Right lobe of liver (tissue), 6 donors: Measurements from ENCODE around the gene VGF. TPM values are rescaled to one million over a fixed set of nuclear protein-coding genes. Genes with fewer than 3 reads are reported as not detected.

Experiments
- ATAC-seq, 4 donors: fragments of 200-7000 bp; cut with Tn5 transposase; one replicate each; pipeline ENCODE4 v1.9.1; 2020; ENCODE audit warnings: mild to moderate bottlenecking in 4 of 4, moderate library complexity in 4 of 4
- DNase-seq, 3 donors: peaks; one replicate each; pipeline ENCODE4 v3.0.0-alpha.2; 2020
- H3K27ac ChIP-seq, 3 donors: fragments of 200-600 bp; one replicate each; pipeline ENCODE4 v1.8.0; 2022
- H3K27me3 ChIP-seq, 2 donors: fragments of 200-600 bp; one replicate each; pipeline ENCODE4 v1.8.0; 2022
- H3K36me3 ChIP-seq, 4 donors: fragments of 200-600 bp; sonication (generic) in 1 of 4; one replicate each; pipeline versions ENCODE4 v1.5.1 to v1.8.0; 2017 to 2022; ENCODE audit warnings: control low read depth in 1 of 4
- H3K4me1 ChIP-seq, 4 donors: fragments of 200-600 bp; sonication (generic) in 1 of 4; one replicate each; pipeline versions ENCODE4 v1.5.1 to v1.8.0; 2017 to 2022; ENCODE audit warnings: control low read depth in 1 of 4
- H3K4me3 ChIP-seq, 3 donors: fragments of 200-600 bp; one replicate each; pipeline ENCODE4 v1.8.0; 2022
- H3K9me3 ChIP-seq, 4 donors: fragments of 200-600 bp; sonication (generic) in 1 of 4; one replicate each; pipeline versions ENCODE4 v1.5.1 to v1.8.0; 2017 to 2022; ENCODE audit warnings: control low read depth in 1 of 4
- POLR2A ChIP-seq: fragments of 450-650 bp; IDR thresholded peaks from one replicate; pipeline ENCODE4 v1.6.1; 2017; ENCODE audit warnings: antibody characterized with exemption, mild to moderate bottlenecking
- whole genome bisulfite sequencing: methylation state at CpG from one replicate; pipeline ENCODE4 v1.1.6; 2018; ENCODE audit warnings: low coverage, low lambda C conversion rate; ENCODE audit not compliant: insufficient coverage; ENCODE audit errors: missing lambda C conversion rate; 5-methylcytosine and 5-hydroxymethylcytosine counted together
- intact Hi-C, 2 donors: fragments of 100-400 bp; cut with DNase I; formaldehyde crosslinking; loops; one replicate each; pipeline versions ENCODE4 v1.11.2 to v1.14.1; 2022
- total RNA-seq, 6 experiments: library from RNA; depleted of rRNA in 2 of 6; stranded (reverse); fragments of >200 nt in 2 of 6; fragmentation: NEBNext Ultra II Directional in 3 of 6; extraction: Animal tissue kit (Norgen Biotek cat#: 25700) in 3 of 6; gene quantifications; one replicate each; pipeline versions ENCODE4 v1.1.0 to v1.2.4, GENCODE V29; 2016 to 2023
- TF ChIP-seq, protein P1 (sequence below), 4 donors: fragments of 200-600 bp in 3 of 4; fragments of 450-650 bp in 1 of 4; IDR thresholded peaks; one replicate each; pipeline versions ENCODE4 v1.5.1 to v1.8.0; 2016 to 2022; ENCODE audit warnings: antibody characterized with exemption in 4 of 4, mild to moderate bottlenecking in 2 of 4
- donor health status: DM: no; HTN: yes; CAD: no.
- donor health status: DM: no; HTN: no; CAD: no.
- donor health status: DM: no; HTN: no; CAD: no.
- donor health status: DM: no; HTN: yes; CAD: no.
- donor health status: DM: no; HTN: yes; CAD: no.

The VGF gene
- total RNA-seq, 6 experiments from 2014 or later: not detected

DNA sequence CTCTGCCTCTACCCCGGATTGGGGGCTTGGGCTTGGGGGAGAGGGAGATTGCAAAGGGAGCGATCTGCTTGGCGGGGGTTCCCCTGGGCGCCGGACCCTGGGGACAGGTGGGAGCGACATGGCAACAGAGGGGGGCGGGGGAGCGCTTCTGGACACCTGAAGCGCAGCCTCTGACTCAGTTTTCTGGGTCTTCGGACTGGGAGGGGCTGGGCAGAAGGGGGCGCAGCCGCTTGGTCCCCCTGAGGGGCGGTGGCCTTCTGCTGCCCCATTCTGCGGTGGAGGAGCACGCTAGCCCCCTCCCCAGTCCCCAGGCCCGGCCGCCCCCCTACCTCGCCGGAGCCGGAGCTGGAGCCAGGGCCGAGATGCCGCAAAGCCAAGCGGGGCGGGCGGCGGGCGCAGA is 14.3 kb upstream of the VGF start:
- TF ChIP-seq, protein P1, sequence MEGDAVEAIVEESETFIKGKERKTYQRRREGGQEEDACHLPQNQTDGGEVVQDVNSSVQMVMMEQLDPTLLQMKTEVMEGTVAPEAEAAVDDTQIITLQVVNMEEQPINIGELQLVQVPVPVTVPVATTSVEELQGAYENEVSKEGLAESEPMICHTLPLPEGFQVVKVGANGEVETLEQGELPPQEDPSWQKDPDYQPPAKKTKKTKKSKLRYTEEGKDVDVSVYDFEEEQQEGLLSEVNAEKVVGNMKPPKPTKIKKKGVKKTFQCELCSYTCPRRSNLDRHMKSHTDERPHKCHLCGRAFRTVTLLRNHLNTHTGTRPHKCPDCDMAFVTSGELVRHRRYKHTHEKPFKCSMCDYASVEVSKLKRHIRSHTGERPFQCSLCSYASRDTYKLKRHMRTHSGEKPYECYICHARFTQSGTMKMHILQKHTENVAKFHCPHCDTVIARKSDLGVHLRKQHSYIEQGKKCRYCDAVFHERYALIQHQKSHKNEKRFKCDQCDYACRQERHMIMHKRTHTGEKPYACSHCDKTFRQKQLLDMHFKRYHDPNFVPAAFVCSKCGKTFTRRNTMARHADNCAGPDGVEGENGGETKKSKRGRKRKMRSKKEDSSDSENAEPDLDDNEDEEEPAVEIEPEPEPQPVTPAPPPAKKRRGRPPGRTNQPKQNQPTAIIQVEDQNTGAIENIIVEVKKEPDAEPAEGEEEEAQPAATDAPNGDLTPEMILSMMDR (IDR thresholded peaks at IDR 0.05): no peak
- no peak for TF ChIP-seq POLR2A

DNA sequence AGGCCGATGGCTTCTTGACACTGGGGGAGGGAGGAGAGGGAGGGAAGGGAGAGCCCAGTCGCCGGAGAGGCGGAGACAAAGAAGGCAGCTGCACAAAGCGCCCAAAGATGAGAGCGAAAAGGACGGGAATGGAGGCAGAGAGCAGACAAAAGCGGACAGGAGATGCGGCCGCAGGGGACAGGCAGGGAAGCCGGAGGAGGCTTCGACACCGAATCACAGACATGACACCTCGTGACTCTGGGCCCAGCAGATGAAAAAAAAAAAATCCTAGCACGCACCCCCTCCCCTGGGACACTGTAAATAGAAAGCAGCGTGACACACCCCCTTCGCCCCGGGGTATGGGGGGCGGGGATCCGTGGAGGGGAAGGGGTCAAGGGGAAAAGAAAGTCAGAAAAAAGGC is 13.7 kb upstream of the VGF start:
- ATAC-seq (no peak), DNase-seq (no peak)
- H3K36me3 ChIP-seq: no peaks in the 10 kb centered on the region
- no peaks in the 10 kb centered on the region for H3K4me1 ChIP-seq
- no peak for TF ChIP-seq POLR2A
- TF ChIP-seq, protein P1 (IDR thresholded peaks at IDR 0.05): no peak
- H3K4me3 ChIP-seq: no peak overlapping the region
- H3K27ac ChIP-seq: no peak overlapping the region
- H3K9me3 ChIP-seq: no peaks in the 10 kb centered on the region
- intact Hi-C loops: no loop called here
- H3K27me3 ChIP-seq: peaks cover 0 to 31% of the 10 kb centered on the region in 2 donors
- WGBS: 1% methylated on average over 20 of the region's 20 CpGs

More for the DNA sequence above, 14.3 kb upstream of the VGF start:
- Histone ChIP-seq H3K4me3 (no peak overlapping the region), H3K4me1 (no peaks in the 10 kb centered on the region), H3K36me3 (no peaks in the 10 kb centered on the region), H3K9me3 (no peaks in the 10 kb centered on the region), H3K27me3 (peaks cover 0 to 25% of the 10 kb centered on the region in 2 donors), H3K27ac (no peak overlapping the region)
- DNase-seq (no peak), ATAC-seq (no peak)
- 0% methylated on average over 1 of the region's 27 CpGs for WGBS
- intact Hi-C loops: no loop called here

DNA sequence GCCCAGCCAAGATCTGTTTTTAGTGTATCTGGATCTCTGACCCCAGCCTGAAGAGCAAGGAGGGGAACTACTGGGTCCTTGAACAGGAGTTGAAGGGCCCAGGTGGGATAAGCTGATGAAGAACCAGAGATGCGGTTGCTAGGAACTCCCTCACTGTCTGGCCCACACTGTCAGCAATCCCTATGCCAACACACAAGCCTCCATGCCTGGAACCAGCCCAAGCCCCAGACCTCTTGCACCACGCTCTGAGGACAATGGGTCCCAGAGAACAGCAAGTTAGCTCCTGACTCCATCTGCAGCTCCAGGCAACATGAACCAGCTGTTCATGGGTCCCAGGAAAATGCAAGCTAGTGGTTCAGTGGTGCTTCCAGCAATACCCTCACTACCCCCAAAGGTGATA is 12.3 kb upstream of the VGF start:
- DNase-seq (no peak), ATAC-seq (peak in 1 of 4 donors; percentile 19)
- WGBS: 80% methylated on average over 1 of the region's 2 CpGs
- no peak overlapping the region for H3K4me3 ChIP-seq
- intact Hi-C loops: no loop called here
- H3K36me3 ChIP-seq: no peaks in the 10 kb centered on the region
- H3K4me1 ChIP-seq: peaks cover 0 to 10% (median 0%) of the 10 kb centered on the region in 4 donors
- no peaks in the 10 kb centered on the region for H3K9me3 ChIP-seq
- peaks cover 5 to 44% of the 10 kb centered on the region in 2 donors for H3K27me3 ChIP-seq
- TF ChIP-seq, protein P1 (IDR thresholded peaks at IDR 0.05): no peak
- no peak for TF ChIP-seq POLR2A
- H3K27ac ChIP-seq: no peak overlapping the region

GRCh38 chr7:101175664-101176063 is 10.3 kb upstream of the VGF start:
- Histone ChIP-seq H3K4me3 (no peak overlapping the region), H3K36me3 (no peaks in the 10 kb centered on the region), H3K27ac (no peak overlapping the region), H3K4me1 (peaks cover 0 to 18% (median 0%) of the 10 kb centered on the region in 4 donors), H3K27me3 (peaks cover 5 to 46% of the 10 kb centered on the region in 2 donors), H3K9me3 (no peaks in the 10 kb centered on the region)
- DNase-seq: no peak
- WGBS: 8% methylated on average over 3 of the region's 3 CpGs
- TF ChIP-seq, protein P1 (IDR thresholded peaks at IDR 0.05): no peak
- no peak for TF ChIP-seq POLR2A
- intact Hi-C loops: no loop called here
- peak in 2 of 4 donors; percentile 25 to 29 for ATAC-seq
